ENCODE data around the gene ACTR3C.
"Not testable (repeated sequence)": the region's sequence is repeated elsewhere in the genome, so short reads cannot be mapped to it uniquely, and the experiment has no call there.

ACTR3C gene

DNA sequence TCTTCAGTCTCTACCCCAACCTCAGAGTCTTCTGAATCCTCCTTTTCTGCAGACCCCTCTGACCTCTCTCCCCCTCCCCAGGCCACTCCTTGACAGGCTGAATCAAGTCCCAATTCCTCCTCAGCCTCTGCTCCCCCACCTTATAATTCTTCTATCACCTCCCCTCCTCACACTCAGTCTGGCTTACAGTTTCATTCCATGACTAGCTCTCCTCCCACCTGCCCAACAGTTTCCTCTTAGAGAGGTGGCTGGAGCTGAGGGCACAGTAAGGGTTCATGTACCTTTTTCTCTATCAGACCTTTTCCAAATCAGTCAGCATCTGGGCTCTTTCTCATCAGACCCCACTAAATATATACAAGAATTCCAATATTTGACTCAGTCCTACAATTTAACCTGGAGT, 14.8 kb downstream of the ACTR3C start:
- Histone ChIP-seq H3K4me2 (ENCODE audit: low read length) (no peak overlapping the region), H3K79me2 (ENCODE audit: low read length) (no peaks in the 10 kb centered on the region), H3K27ac (ENCODE audit: low read length) (no peak overlapping the region)

DNA sequence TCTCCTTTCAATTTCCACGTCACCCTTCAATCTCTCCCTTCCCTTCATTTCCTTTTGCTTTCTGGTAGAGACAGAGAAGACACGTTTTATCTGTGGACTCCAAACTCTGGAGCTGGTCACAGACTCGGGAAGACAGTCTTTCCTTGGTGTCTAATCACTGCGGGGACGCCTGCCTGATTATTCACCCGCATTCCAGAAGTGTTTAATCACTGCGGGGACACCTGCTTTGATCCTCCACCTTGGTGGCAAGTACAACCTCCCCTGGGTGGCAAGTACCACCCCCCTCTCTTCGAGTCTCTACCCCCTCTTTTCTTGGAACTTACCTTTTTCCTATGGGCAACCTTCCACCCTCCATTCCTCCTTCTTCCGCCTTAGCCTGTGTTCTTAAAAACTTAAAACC, 15.4 kb downstream of the ACTR3C start:
- Histone ChIP-seq H3K9ac (ENCODE audit: low read length) (no peak overlapping the region), H3K4me3 (ENCODE audit: low read length) (no peak overlapping the region), H3K79me2 (ENCODE audit: low read length) (no peaks in the 10 kb centered on the region), H3K4me2 (ENCODE audit: low read length) (no peak overlapping the region), H2AFZ (ENCODE audit: low read depth, low read length) (no peak overlapping the region), H3K4me1 (ENCODE audit: low read length) (peaks cover 2% of the 10 kb centered on the region), H3K36me3 (replicated peaks; ENCODE audit: low read depth, low read length) (no peaks in the 10 kb centered on the region), H4K20me1 (ENCODE audit: insufficient read depth, low read length) (no peaks in the 10 kb centered on the region), H3K27ac (ENCODE audit: low read length) (no peak overlapping the region), H3K27me3 (ENCODE audit: low read depth, low read length) (no peaks in the 10 kb centered on the region), H3K9me3 (ENCODE audit: insufficient read depth, low read length) (no peaks in the 10 kb centered on the region)
- TF ChIP-seq EZH2phosphoT487 (IDR thresholded peaks at IDR 0.05; ENCODE audit: low read depth) = no peak
- TF ChIP-seq, protein P1, sequence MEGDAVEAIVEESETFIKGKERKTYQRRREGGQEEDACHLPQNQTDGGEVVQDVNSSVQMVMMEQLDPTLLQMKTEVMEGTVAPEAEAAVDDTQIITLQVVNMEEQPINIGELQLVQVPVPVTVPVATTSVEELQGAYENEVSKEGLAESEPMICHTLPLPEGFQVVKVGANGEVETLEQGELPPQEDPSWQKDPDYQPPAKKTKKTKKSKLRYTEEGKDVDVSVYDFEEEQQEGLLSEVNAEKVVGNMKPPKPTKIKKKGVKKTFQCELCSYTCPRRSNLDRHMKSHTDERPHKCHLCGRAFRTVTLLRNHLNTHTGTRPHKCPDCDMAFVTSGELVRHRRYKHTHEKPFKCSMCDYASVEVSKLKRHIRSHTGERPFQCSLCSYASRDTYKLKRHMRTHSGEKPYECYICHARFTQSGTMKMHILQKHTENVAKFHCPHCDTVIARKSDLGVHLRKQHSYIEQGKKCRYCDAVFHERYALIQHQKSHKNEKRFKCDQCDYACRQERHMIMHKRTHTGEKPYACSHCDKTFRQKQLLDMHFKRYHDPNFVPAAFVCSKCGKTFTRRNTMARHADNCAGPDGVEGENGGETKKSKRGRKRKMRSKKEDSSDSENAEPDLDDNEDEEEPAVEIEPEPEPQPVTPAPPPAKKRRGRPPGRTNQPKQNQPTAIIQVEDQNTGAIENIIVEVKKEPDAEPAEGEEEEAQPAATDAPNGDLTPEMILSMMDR (IDR thresholded peaks at IDR 0.05; ENCODE audit: low read depth, low read length) = no peak

More for the DNA sequence above, 14.8 kb downstream of the ACTR3C start:
- H3K36me3 ChIP-seq (replicated peaks; ENCODE audit: low read depth, low read length) = no peaks in the 10 kb centered on the region
- H4K20me1 ChIP-seq (ENCODE audit: insufficient read depth, low read length) = no peaks in the 10 kb centered on the region
- no peaks in the 10 kb centered on the region for H3K27me3 ChIP-seq (ENCODE audit: low read depth, low read length)
- TF ChIP-seq, protein P1 (IDR thresholded peaks at IDR 0.05; ENCODE audit: low read depth, low read length) = no peak
- no peak for TF ChIP-seq EZH2phosphoT487 (IDR thresholded peaks at IDR 0.05; ENCODE audit: low read depth)
- peaks cover 9% of the 10 kb centered on the region for H3K4me1 ChIP-seq (ENCODE audit: low read length)
- no peak overlapping the region for H3K4me3 ChIP-seq (ENCODE audit: low read length)
- no peak overlapping the region for H2AFZ ChIP-seq (ENCODE audit: low read depth, low read length)
- no peaks in the 10 kb centered on the region for H3K9me3 ChIP-seq (ENCODE audit: insufficient read depth, low read length)
- no peak overlapping the region for H3K9ac ChIP-seq (ENCODE audit: low read length)

DNA sequence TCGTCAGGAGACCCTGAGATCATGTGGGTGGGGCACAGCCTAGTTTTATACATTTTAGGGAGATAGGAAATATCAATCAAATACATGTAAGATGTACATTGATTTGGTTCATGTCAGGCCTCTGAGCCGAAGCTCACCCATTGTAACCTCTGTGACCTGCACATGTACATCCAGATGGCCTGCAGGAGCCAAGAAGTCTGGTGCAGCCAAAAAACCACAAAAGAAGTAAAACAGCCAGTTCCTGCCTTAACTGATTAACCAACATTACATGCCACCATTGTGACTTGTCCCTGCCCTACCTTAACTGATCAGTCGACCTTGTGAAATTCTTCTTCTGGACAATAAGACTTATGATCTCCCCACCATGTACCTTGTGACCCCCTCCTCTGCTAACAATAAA, 16.2 kb downstream of the ACTR3C start:
- Histone ChIP-seq H3K27ac (ENCODE audit: low read length) (no peak overlapping the region), H3K4me3 (ENCODE audit: low read length) (no peak overlapping the region), H3K27me3 (ENCODE audit: low read depth, low read length) (no peaks in the 10 kb centered on the region), H3K4me1 (ENCODE audit: low read length) (no peaks in the 10 kb centered on the region), H3K9ac (ENCODE audit: low read length) (no peak overlapping the region), H3K36me3 (replicated peaks; ENCODE audit: low read depth, low read length) (no peaks in the 10 kb centered on the region), H4K20me1 (ENCODE audit: insufficient read depth, low read length) (no peaks in the 10 kb centered on the region), H3K9me3 (ENCODE audit: insufficient read depth, low read length) (no peaks in the 10 kb centered on the region), H3K79me2 (ENCODE audit: low read length) (no peaks in the 10 kb centered on the region), H3K4me2 (ENCODE audit: low read length) (no peak overlapping the region), H2AFZ (ENCODE audit: low read depth, low read length) (no peak overlapping the region)
- TF ChIP-seq, protein P1 (IDR thresholded peaks at IDR 0.05; ENCODE audit: low read depth, low read length) = no peak
- no peak for TF ChIP-seq EZH2phosphoT487 (IDR thresholded peaks at IDR 0.05; ENCODE audit: low read depth)

DNA sequence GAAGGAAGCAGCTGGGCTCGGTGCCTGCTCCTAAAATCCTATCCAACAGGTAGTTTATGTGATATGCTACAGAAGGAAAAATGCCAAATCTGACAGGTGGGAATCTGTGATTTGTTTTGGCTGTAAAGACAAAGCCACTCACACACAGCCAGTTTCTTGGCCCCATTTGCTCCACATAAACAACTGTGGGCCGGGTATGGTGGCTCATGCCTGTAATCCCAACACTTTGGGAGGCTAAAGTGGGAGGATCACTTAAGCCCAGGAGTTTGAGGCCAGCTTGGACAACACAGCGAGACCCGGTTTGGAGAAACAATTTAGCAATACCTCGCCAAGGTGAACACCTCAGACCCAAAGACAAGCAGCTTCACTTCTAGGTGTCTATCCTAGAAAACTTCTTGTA, 17.0 kb downstream of the ACTR3C start:
- H4K20me1 ChIP-seq (ENCODE audit: insufficient read depth, low read length); H3K4me1 ChIP-seq (ENCODE audit: low read length); H2AFZ ChIP-seq (ENCODE audit: low read depth, low read length); H3K9me3 ChIP-seq (ENCODE audit: insufficient read depth, low read length); H3K27me3 ChIP-seq (ENCODE audit: low read depth, low read length); H3K36me3 ChIP-seq (replicated peaks; ENCODE audit: low read depth, low read length); H3K9ac ChIP-seq (ENCODE audit: low read length); H3K79me2 ChIP-seq (ENCODE audit: low read length); H3K27ac ChIP-seq (ENCODE audit: low read length); H3K4me2 ChIP-seq (ENCODE audit: low read length); H3K4me3 ChIP-seq (ENCODE audit: low read length): not testable (repeated sequence)

DNA sequence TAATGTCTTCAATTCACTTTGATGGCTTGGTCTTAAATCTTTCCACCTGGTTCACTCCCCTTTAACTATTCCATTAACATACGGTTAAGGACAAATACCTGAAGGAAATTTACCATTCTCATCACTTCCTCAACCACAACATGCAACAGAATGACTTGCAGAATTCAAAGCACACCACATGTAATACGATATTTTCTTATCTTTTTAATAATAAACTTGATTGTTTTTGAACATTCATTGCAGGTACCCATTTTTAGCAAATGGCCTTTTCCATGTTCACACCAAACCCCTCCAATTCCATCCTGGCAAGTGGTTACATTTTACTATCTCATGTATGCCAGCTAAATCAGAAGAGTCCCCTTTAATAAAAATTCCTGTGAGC, 17.5 kb downstream of the ACTR3C start:
- not testable (repeated sequence) for H3K27ac ChIP-seq (ENCODE audit: low read length); H3K9me3 ChIP-seq (ENCODE audit: insufficient read depth, low read length); H3K36me3 ChIP-seq (replicated peaks; ENCODE audit: low read depth, low read length); H4K20me1 ChIP-seq (ENCODE audit: insufficient read depth, low read length); H3K79me2 ChIP-seq (ENCODE audit: low read length); H3K9ac ChIP-seq (ENCODE audit: low read length); H3K4me3 ChIP-seq (ENCODE audit: low read length); H3K4me2 ChIP-seq (ENCODE audit: low read length); H3K27me3 ChIP-seq (ENCODE audit: low read depth, low read length); H2AFZ ChIP-seq (ENCODE audit: low read depth, low read length); H3K4me1 ChIP-seq (ENCODE audit: low read length)

DNA sequence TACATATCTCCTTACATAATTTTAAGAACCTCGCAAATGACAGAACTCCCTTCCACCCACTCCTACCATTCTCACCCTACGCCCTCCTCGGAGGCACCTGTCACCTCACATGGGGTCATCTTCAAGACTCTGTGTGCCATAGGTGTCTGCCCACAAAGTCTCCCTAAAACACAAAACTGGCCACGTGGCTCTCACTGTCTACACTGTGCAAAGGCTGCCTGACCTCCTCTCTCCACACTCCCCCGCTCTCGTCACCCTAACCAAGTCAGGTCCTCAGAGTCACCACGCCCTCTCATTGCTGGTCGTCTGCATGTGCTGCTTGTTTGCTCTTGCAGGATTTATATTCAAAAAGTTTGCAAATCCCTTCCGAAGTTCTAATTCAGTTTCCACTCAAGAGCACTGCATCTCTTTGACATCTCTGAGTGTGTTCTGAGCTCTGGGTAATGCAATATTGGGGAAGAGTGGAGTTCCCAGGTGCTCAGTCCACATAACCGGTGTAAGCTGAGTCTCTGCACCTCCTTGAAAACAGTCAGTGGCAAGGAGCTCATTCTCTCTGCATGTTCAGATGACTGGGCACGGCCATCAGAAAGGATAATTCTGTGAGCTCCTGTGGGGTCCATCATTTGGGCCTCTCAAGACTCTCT, 18.0 kb downstream of the ACTR3C start:
- H4K20me1 ChIP-seq (ENCODE audit: insufficient read depth, low read length) = not testable (repeated sequence)

DNA sequence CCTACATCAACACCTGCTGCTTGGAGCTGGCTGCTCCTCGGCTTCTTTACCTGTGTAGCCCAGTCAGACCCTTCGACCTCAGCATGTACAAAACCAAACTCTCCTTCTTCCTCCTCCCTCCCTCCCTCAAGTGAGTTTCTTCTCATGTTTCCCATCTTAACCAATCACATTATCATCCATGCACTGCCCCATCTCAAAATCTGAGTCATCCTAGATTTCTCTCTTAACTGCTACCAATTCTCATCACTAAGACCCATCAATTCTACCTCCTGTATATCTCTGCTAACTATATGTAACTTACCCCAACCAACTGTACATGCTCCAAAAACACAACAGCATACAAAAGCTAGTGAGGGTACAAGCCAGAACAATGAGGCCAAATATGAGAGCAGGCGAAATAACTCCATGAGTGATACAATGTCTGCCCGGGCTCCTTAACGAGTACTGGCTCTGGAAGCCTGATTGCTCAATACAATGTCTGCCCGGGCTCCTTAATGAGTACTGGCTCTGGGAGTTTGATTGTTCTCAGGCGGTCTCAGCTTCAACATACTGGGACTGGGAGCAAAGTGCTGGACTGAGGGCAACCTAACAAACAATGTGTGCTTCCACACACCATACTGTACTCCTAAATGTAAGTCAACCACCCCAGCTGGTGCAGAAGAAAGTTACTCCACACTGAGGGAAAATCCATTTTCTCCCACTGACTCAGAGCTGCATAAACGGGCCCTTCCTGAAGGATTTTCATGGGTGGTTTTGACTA, 18.7 kb downstream of the ACTR3C start:
- not testable (repeated sequence) for H3K9me3 ChIP-seq (ENCODE audit: insufficient read depth, low read length); H4K20me1 ChIP-seq (ENCODE audit: insufficient read depth, low read length); H2AFZ ChIP-seq (ENCODE audit: low read depth, low read length); H3K4me2 ChIP-seq (ENCODE audit: low read length); H3K4me1 ChIP-seq (ENCODE audit: low read length); H3K79me2 ChIP-seq (ENCODE audit: low read length); H3K4me3 ChIP-seq (ENCODE audit: low read length); H3K9ac ChIP-seq (ENCODE audit: low read length); H3K36me3 ChIP-seq (replicated peaks; ENCODE audit: low read depth, low read length); H3K27ac ChIP-seq (ENCODE audit: low read length); H3K27me3 ChIP-seq (ENCODE audit: low read depth, low read length)

More for the DNA sequence above, 18.0 kb downstream of the ACTR3C start:
- H2AFZ ChIP-seq (ENCODE audit: low read depth, low read length); H3K36me3 ChIP-seq (replicated peaks; ENCODE audit: low read depth, low read length); H3K9ac ChIP-seq (ENCODE audit: low read length); H3K79me2 ChIP-seq (ENCODE audit: low read length); H3K27me3 ChIP-seq (ENCODE audit: low read depth, low read length); H3K9me3 ChIP-seq (ENCODE audit: insufficient read depth, low read length); H3K4me1 ChIP-seq (ENCODE audit: low read length); H3K27ac ChIP-seq (ENCODE audit: low read length); H3K4me2 ChIP-seq (ENCODE audit: low read length); H3K4me3 ChIP-seq (ENCODE audit: low read length): not testable (repeated sequence)
